ENCODE results near the gene TNNT2.

GRCh38 chr1:201400212-201400851 is 22.9 kb upstream of the TNNT2 start:
- TF ChIP-seq AGO2 (optimal IDR thresholded peaks at IDR 0.05; ENCODE audit: low read depth, low read length) (no peak), PREB (CRISPR knock-in tag; IDR thresholded peaks at IDR 0.05) (no peak), EP300 (IDR thresholded peaks at IDR 0.05; ENCODE audit: low read depth in 2 of 2, low read length in 2 of 2) (no peak), EP300 (CRISPR knock-in tag; IDR thresholded peaks at IDR 0.05; ENCODE audit: borderline replicate concordance) (no peak), PITX1 (CRISPR knock-in tag; IDR thresholded peaks at IDR 0.05) (no peak), ARNT (IDR thresholded peaks at IDR 0.05) (no peak), PAXIP1 (CRISPR knock-in tag; conservative IDR thresholded peaks at IDR 0.05) (no peak), CREB1 (IDR thresholded peaks at IDR 0.05) (no peak), CREB1 (CRISPR knock-in tag; IDR thresholded peaks at IDR 0.05) (no peak), YY1 (IDR thresholded peaks at IDR 0.05; ENCODE audit: insufficient read depth, insufficient replicate concordance, low read depth, low read length) (no peak), REST (IDR thresholded peaks at IDR 0.05; ENCODE audit: borderline replicate concordance in 1 of 2, low read depth in 1 of 2, low read length in 2 of 2) (no peak), SIN3A (IDR thresholded peaks at IDR 0.05; ENCODE audit: borderline replicate concordance, low read depth, low read length) (no peak)
- TF ChIP-seq, protein P1, sequence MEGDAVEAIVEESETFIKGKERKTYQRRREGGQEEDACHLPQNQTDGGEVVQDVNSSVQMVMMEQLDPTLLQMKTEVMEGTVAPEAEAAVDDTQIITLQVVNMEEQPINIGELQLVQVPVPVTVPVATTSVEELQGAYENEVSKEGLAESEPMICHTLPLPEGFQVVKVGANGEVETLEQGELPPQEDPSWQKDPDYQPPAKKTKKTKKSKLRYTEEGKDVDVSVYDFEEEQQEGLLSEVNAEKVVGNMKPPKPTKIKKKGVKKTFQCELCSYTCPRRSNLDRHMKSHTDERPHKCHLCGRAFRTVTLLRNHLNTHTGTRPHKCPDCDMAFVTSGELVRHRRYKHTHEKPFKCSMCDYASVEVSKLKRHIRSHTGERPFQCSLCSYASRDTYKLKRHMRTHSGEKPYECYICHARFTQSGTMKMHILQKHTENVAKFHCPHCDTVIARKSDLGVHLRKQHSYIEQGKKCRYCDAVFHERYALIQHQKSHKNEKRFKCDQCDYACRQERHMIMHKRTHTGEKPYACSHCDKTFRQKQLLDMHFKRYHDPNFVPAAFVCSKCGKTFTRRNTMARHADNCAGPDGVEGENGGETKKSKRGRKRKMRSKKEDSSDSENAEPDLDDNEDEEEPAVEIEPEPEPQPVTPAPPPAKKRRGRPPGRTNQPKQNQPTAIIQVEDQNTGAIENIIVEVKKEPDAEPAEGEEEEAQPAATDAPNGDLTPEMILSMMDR (CRISPR knock-in tag; IDR thresholded peaks at IDR 0.05): no peak
- TF ChIP-seq, protein P2, sequence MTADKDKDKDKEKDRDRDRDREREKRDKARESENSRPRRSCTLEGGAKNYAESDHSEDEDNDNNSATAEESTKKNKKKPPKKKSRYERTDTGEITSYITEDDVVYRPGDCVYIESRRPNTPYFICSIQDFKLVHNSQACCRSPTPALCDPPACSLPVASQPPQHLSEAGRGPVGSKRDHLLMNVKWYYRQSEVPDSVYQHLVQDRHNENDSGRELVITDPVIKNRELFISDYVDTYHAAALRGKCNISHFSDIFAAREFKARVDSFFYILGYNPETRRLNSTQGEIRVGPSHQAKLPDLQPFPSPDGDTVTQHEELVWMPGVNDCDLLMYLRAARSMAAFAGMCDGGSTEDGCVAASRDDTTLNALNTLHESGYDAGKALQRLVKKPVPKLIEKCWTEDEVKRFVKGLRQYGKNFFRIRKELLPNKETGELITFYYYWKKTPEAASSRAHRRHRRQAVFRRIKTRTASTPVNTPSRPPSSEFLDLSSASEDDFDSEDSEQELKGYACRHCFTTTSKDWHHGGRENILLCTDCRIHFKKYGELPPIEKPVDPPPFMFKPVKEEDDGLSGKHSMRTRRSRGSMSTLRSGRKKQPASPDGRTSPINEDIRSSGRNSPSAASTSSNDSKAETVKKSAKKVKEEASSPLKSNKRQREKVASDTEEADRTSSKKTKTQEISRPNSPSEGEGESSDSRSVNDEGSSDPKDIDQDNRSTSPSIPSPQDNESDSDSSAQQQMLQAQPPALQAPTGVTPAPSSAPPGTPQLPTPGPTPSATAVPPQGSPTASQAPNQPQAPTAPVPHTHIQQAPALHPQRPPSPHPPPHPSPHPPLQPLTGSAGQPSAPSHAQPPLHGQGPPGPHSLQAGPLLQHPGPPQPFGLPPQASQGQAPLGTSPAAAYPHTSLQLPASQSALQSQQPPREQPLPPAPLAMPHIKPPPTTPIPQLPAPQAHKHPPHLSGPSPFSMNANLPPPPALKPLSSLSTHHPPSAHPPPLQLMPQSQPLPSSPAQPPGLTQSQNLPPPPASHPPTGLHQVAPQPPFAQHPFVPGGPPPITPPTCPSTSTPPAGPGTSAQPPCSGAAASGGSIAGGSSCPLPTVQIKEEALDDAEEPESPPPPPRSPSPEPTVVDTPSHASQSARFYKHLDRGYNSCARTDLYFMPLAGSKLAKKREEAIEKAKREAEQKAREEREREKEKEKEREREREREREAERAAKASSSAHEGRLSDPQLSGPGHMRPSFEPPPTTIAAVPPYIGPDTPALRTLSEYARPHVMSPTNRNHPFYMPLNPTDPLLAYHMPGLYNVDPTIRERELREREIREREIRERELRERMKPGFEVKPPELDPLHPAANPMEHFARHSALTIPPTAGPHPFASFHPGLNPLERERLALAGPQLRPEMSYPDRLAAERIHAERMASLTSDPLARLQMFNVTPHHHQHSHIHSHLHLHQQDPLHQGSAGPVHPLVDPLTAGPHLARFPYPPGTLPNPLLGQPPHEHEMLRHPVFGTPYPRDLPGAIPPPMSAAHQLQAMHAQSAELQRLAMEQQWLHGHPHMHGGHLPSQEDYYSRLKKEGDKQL (CRISPR knock-in tag; IDR thresholded peaks at IDR 0.05; ENCODE audit: low read depth): no peak
